Common myeloid progenitor, CD34-positive (primary cell): ENCODE results near the gene RSF1.

Source experiments
- CTCF ChIA-PET: fragments of 350-600 bp; sonication (Branson Sonifier 250); formaldehyde crosslinking; loops from one replicate; lab custom pipeline; 2021; ENCODE audit warnings: antibody characterized with exemption; lab: Charles Lee
- POLR2A ChIA-PET: fragments of 350-600 bp; sonication (Branson Sonifier 250); formaldehyde crosslinking; loops from one replicate; lab custom pipeline; 2021; ENCODE audit warnings: antibody characterized with exemption; lab: Charles Lee
- DNase-seq, 3 donors: peaks; one replicate each; pipeline versions ENCODE4 v3.0.0 to v3.0.0-alpha.2; 2013
- H3K27ac ChIP-seq, 2 experiments: 1 replicate in 1 of 2; 2 replicates in 1 of 2; pipeline ENCODE4 v1.7.0; 2013; ENCODE audit warnings: inconsistent platforms in 2 of 2, low read length in 2 of 2, mild to moderate bottlenecking in 2 of 2, low read depth in 1 of 2, moderate library complexity in 1 of 2; ENCODE audit not compliant: severe bottlenecking in 2 of 2, insufficient read depth in 1 of 2, poor library complexity in 1 of 2
- H3K27me3 ChIP-seq, 5 experiments: replicated peaks in 2 of 5; 1 replicate in 3 of 5; 2 replicates in 2 of 5; pipeline versions ENCODE4 v1.6.1 to v1.7.0; 2013; ENCODE audit warnings: low read length in 4 of 5, mild to moderate bottlenecking in 2 of 5, moderate library complexity in 2 of 5, inconsistent platforms in 1 of 5; ENCODE audit not compliant: insufficient read depth in 5 of 5, control insufficient read depth in 4 of 5
- H3K36me3 ChIP-seq, 4 experiments: 1 replicate in 2 of 4; 2 replicates in 2 of 4; pipeline versions ENCODE4 v1.6.1 to v1.7.0; 2013; ENCODE audit warnings: low read length in 3 of 4, control low read depth in 1 of 4, mild to moderate bottlenecking in 1 of 4; ENCODE audit not compliant: control insufficient read depth in 4 of 4, insufficient read depth in 4 of 4
- H3K4me1 ChIP-seq, 4 experiments: 1 replicate in 3 of 4; 2 replicates in 1 of 4; pipeline versions ENCODE4 v1.6.1 to v1.7.1; 2013; ENCODE audit warnings: low read length in 3 of 4, mild to moderate bottlenecking in 3 of 4, control low read depth in 1 of 4, inconsistent platforms in 1 of 4, moderate library complexity in 1 of 4; ENCODE audit not compliant: control insufficient read depth in 4 of 4, insufficient read depth in 4 of 4; ENCODE audit errors: control extremely low read depth in 1 of 4
- H3K4me3 ChIP-seq, 7 experiments: 1 replicate in 4 of 7; 2 replicates in 3 of 7; pipeline versions ENCODE4 v1.5.1 to v1.7.0; 2013; ENCODE audit warnings: mild to moderate bottlenecking in 7 of 7, low read length in 6 of 7, moderate library complexity in 6 of 7, inconsistent platforms in 2 of 7, low read depth in 2 of 7, control low read depth in 1 of 7; ENCODE audit not compliant: insufficient read depth in 4 of 7, control insufficient read depth in 1 of 7; ENCODE audit errors: extremely low read depth in 1 of 7
- H3K9me3 ChIP-seq, 5 experiments: 1 replicate in 4 of 5; 2 replicates in 1 of 5; pipeline versions ENCODE4 v1.6.1 to v1.7.1; 2013; ENCODE audit warnings: low read length in 4 of 5, mild to moderate bottlenecking in 2 of 5, inconsistent platforms in 1 of 5, low read depth in 1 of 5, moderate library complexity in 1 of 5; ENCODE audit not compliant: control insufficient read depth in 4 of 5, insufficient read depth in 2 of 5; ENCODE audit errors: control extremely low read depth in 1 of 5
- WGBS: methylation state at CpG from one replicate; pipeline ENCODE4 v1.1.5; 2013; ENCODE audit not compliant: insufficient coverage; 5-methylcytosine and 5-hydroxymethylcytosine counted together

RSF1 gene

DNA sequence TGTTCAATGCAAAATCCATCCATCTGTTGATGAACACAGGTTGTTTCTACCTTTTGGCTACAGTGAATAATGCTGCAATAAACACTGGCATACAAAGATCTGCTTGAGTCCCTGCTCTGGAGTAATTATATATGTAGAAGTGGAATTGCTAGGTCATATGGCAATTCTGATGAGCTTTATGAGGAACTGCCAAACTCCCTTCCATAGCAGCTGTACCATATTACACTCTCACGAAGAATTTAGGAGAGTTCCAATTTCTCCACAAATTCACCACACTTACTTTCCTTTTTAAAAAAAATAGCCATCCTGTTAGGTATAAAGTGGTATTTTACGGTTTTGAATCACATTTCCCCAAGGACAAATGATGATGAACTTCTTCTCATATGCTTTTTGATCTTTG, 62.2 kb downstream of the RSF1 start:
- no peak overlapping the region for H3K27ac ChIP-seq
- POLR2A ChIA-PET, result no interaction called here
- H3K9me3 ChIP-seq, result no peaks in the 10 kb centered on the region
- peaks cover 5 to 35% (median 20%) of the 10 kb centered on the region in 4 experiments for H3K36me3 ChIP-seq
- no peaks in the 10 kb centered on the region for H3K27me3 ChIP-seq
- DNase-seq, result no peak
- CTCF ChIA-PET, result no interaction called here
- no peaks in the 10 kb centered on the region for H3K4me1 ChIP-seq
- WGBS, result 100% methylated on average over 1 of the region's 2 CpGs
- H3K4me3 ChIP-seq, result no peak overlapping the region

DNA sequence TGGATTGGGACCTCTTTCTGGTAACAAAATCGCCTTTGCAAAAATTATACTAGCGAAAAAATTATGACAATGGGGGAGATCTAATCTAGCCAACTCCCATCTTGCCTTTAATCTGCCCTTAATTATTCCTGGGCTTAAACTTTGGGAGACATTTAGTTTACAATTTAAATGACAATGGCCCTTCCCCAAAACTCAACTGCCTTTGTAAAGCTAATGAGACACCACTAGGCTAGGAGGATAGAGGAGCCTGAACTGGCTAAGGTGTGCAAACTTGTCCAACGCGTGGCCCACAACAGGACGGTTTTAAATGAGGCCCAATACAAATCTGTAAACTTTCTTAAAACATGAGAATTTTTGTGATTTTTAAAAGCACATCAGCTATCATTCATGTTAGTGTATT, 67.3 kb downstream of the RSF1 start:
- POLR2A ChIA-PET, result no interaction called here
- DNase-seq, result no peak
- 100% methylated on average over 2 of the region's 5 CpGs for WGBS
- CTCF ChIA-PET, result no interaction called here
- Histone ChIP-seq H3K27me3 (no peaks in the 10 kb centered on the region), H3K4me1 (no peaks in the 10 kb centered on the region), H3K27ac (no peak overlapping the region), H3K4me3 (no peak overlapping the region), H3K9me3 (no peaks in the 10 kb centered on the region), H3K36me3 (peaks cover 2 to 20% (median 11%) of the 10 kb centered on the region in 4 experiments)

DNA sequence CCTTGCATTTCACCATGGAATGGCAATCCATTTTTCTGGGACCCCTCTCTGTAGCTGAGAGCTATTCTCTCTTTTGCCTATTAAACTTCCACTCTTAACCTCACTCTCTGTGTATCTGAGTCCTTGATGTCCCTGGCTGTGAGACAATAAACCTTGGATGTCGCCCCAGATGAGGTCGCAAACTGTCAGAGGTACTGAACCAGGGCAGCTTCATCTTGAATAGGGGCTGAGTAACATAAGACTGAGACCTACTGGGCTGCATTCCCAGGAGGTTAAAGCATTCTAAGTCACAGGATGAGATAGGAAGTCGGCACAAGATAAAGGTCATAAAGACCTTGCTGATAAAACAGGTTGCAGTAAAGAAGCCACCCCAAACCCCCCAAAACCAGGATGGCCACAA, 68.0 kb downstream of the RSF1 start:
- WGBS, result 95% methylated on average over 3 of the region's 3 CpGs
- ChIA-PET POLR2A (no interaction called here), CTCF (no interaction called here)
- DNase-seq, result no peak
- Histone ChIP-seq H3K9me3 (no peaks in the 10 kb centered on the region), H3K4me3 (no peak overlapping the region), H3K4me1 (no peaks in the 10 kb centered on the region), H3K27ac (no peak overlapping the region), H3K27me3 (no peaks in the 10 kb centered on the region), H3K36me3 (peaks cover 2 to 21% (median 9%) of the 10 kb centered on the region in 4 experiments)

DNA sequence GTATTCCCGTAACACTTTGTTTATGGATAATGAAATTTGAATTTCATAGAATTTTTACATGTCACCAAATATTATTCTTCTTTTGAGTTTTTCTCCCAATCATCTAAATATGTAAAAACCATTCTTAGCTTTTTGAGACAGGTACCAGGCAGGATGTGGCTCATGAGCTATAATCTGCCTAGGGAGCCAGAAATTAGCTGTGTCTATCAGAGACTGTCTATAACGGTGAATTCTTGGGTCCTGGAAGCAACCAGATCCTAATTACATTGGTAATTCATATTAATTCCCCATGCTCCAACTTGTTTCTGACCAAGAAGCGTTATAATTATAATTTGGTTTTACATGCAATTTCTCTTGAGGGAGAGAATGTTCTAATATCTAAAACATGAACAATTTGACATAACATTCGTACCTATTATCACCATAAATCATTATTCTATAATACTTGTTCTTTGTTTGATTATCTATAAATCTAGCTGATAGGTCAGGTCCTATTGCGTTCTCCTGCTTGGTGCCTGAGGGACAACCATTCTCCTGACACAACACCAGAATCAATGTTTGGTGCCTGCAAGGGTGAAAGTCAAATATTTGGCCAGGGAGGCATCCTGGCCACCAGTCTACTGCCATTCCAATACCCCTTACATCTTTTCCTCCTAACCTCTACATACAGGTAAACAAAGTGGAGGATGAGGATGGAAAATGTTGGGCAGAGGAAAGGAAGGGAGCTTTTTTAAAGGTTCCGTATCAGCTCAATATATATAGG, 69.9 kb downstream of the RSF1 start:
- ChIA-PET CTCF (interaction anchor here (0.9 to 1.2 kb wide), 2 partner anchors 12 to 198 kb away, joined by 3 read pairs; no protein-coding TSS in a partner anchor), POLR2A (no interaction called here)
- H3K27me3 ChIP-seq, result no peaks in the 10 kb centered on the region
- no peak overlapping the region for H3K27ac ChIP-seq
- no CpG with 5 or more reads among the region's 6 CpGs for WGBS
- H3K4me1 ChIP-seq, result no peaks in the 10 kb centered on the region
- peaks cover 0 to 23% (median 8%) of the 10 kb centered on the region in 4 experiments for H3K36me3 ChIP-seq
- H3K9me3 ChIP-seq, result peaks cover 0 to under 1% (median 0%) of the 10 kb centered on the region in 5 experiments
- no peak for DNase-seq
- H3K4me3 ChIP-seq, result no peak overlapping the region

DNA sequence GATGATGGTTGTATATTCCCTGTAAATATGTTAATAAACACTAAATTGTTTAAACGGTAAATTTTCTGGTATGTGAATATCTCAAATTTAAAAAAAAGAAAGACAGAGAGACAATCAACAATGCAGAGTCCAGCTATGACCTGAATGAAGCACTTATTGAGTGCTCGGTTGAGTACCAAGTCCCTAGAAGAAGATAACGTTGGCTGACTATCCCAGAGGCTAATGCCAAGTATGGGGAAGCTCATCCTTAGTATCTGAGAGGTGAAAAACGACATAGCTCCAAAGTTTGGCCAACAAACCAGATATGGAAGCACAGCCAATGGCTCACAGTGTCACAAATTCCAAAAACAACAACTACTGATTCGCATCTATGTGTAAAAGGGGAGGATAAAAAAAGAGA, 71.3 kb downstream of the RSF1 start:
- CTCF ChIA-PET, result no interaction called here
- Histone ChIP-seq H3K4me1 (no peaks in the 10 kb centered on the region), H3K27ac (no peak overlapping the region), H3K36me3 (peaks cover 0 to 23% (median 8%) of the 10 kb centered on the region in 4 experiments), H3K9me3 (peaks cover 0 to 5% (median 0%) of the 10 kb centered on the region in 5 experiments), H3K27me3 (no peaks in the 10 kb centered on the region), H3K4me3 (no peak overlapping the region)
- WGBS, result 100% methylated on average over 1 of the region's 5 CpGs
- no peak for DNase-seq
- POLR2A ChIA-PET, result no interaction called here

DNA sequence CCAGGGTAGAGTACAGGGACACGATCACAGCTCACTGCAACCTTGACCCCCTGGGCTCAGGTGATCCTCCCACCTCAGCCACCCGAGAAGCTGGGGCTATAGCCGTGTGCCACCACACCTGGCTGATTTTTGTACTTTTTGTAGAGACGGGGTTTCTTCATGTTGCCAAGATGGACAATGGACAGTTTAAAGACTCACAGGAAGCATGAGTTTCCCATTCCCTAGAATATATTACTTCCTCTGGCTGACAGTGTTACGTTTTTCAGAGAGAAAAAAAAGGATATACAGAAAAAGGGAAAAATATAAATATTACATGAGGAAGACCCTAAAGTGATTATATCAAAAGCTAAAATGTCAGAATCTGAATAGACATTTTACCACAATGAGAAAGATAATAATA, 72.3 kb downstream of the RSF1 start:
- CTCF ChIA-PET, result interaction anchor here (0.7 kb wide), 1 partner anchor 22 kb away, joined by 3 read pairs; no protein-coding TSS in a partner anchor
- Histone ChIP-seq H3K9me3 (peaks cover 0 to 5% (median 0%) of the 10 kb centered on the region in 5 experiments), H3K36me3 (peaks cover 0 to 20% (median 5%) of the 10 kb centered on the region in 4 experiments)

DNA sequence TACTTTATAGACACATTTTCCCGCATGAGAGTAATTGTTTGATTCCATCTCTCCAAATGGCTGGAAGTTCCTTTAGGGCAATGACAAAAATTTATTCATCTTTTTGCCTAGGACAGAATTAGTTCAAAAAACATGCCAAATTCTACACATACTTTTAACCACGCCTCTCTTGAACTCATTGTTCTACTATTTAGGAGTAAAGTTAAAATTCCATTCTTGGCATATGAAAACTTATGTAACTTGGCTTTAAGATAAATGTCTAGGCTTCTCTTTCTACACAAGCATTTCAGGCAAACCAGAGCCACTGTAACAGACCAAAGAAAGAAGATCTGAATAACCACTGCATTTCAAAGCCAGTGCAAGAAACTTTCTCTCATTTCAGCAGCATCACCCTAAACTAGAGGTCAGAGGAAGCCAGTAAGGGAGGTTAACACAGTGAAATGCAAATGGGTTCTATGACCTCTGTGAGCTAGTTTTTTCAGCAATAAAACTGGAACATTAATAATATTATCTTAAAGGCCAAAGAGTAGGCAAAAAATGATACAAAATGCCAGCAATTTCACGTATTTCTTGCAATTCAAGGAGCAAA, 73.0 kb downstream of the RSF1 start:
- POLR2A ChIA-PET, result no interaction called here
- WGBS, result 100% methylated on average over 2 of the region's 3 CpGs
- CTCF ChIA-PET, result no interaction called here
- Histone ChIP-seq H3K27ac (no peak overlapping the region), H3K4me3 (no peak overlapping the region), H3K27me3 (no peaks in the 10 kb centered on the region), H3K4me1 (no peaks in the 10 kb centered on the region), H3K9me3 (peaks cover 0 to 5% (median 0%) of the 10 kb centered on the region in 5 experiments), H3K36me3 (peaks cover 0 to 19% (median 5%) of the 10 kb centered on the region in 4 experiments)
- no peak for DNase-seq

More for the DNA sequence above, 72.3 kb downstream of the RSF1 start:
- Histone ChIP-seq H3K4me3 (no peak overlapping the region), H3K27me3 (no peaks in the 10 kb centered on the region), H3K4me1 (no peaks in the 10 kb centered on the region), H3K27ac (no peak overlapping the region)
- POLR2A ChIA-PET, result no interaction called here
- DNase-seq, result no peak
- 100% methylated on average over 1 of the region's 5 CpGs for WGBS
